GM21526 (cell line): ENCODE results near the gene OSM.
A peak's percentile ranks its signal among the peaks of the same experiment; 100 is the strongest.

Source experiments
- ATAC-seq: cut with Tn5 transposase; IDR thresholded peaks from one replicate; pipeline ENCODE4 v1.9.1; 2021; ENCODE audit warnings: moderate library complexity; ENCODE audit not compliant: unreplicated experiment, low FRiP score

The OSM gene

GRCh38 chr22:30266445-30267381 is at the start of gene OSM:
TSS of gene OSM (minus strand) at chr22:30266851. CDS start at chr22:30266799, 52 bp downstream.
- no peak for ATAC-seq

- no peak for ATAC-seq
Measured at GRCh38 chr22:30315962-30316576, 49.4 kb upstream of the OSM start.

GRCh38 chr22:30314915-30315314 is 48.3 kb upstream of the OSM start:
- no peak for ATAC-seq

- no peak for ATAC-seq
Measured at GRCh38 chr22:30313527-30314363, 47.1 kb upstream of the OSM start.

- no peak for ATAC-seq
Measured at GRCh38 chr22:30312053-30312452, 45.4 kb upstream of the OSM start.

GRCh38 chr22:30310881-30311771 is 44.5 kb upstream of the OSM start:
- ATAC-seq = no peak

- no peak for ATAC-seq
Measured at GRCh38 chr22:30309951-30310741, 43.5 kb upstream of the OSM start.

- no peak for ATAC-seq
Measured at GRCh38 chr22:30308518-30309230, 42.0 kb upstream of the OSM start.

- ATAC-seq = no peak
Measured at GRCh38 chr22:30308093-30308492, 41.4 kb upstream of the OSM start.

- no peak for ATAC-seq
Measured at GRCh38 chr22:30307041-30307574, 40.5 kb upstream of the OSM start.

- ATAC-seq = no peak
Measured at GRCh38 chr22:30306627-30307011, 40.0 kb upstream of the OSM start.

GRCh38 chr22:30305906-30306626 is 39.4 kb upstream of the OSM start:
- ATAC-seq = no peak

- peak; percentile 40 for ATAC-seq
Measured at GRCh38 chr22:30305519-30305905, 38.9 kb upstream of the OSM start.

- no peak for ATAC-seq
Measured at GRCh38 chr22:30304495-30305244, 38.0 kb upstream of the OSM start.

- no peak for ATAC-seq
Measured at GRCh38 chr22:30302810-30303138, 36.1 kb upstream of the OSM start.

- no peak for ATAC-seq
Measured at GRCh38 chr22:30301995-30302809, 35.6 kb upstream of the OSM start.
